Gastroesophageal sphincter (tissue), 4 donors: ENCODE measurements around the gene RIMS4. TPM values are rescaled to one million over a fixed set of nuclear protein-coding genes. Genes with fewer than 3 reads are reported as not detected.

ENCODE experiments used
- ATAC-seq: fragments of 150-250 bp; one replicate; pipeline ENCODE4 v1.9.1; 2016; ENCODE audit warnings: mild to moderate bottlenecking, moderate library complexity
- H3K27ac ChIP-seq, 4 donors: fragments of 200-600 bp; sonication (generic) in 3 of 4; 1 replicate in 3 of 4; 2 replicates in 1 of 4; pipeline ENCODE4 v1.5.1; 2016 to 2019
- H3K27me3 ChIP-seq: fragments of 200-600 bp; sonication (generic); one replicate; pipeline ENCODE4 v1.5.1; 2019
- H3K36me3 ChIP-seq, 2 donors: fragments of 200-600 bp; sonication (generic); one replicate each; pipeline ENCODE4 v1.5.1; 2019; ENCODE audit warnings: control low read depth in 1 of 2
- H3K4me1 ChIP-seq, 3 donors: fragments of 200-600 bp; sonication (generic); 1 replicate in 2 of 3; 2 replicates in 1 of 3; pipeline ENCODE4 v1.5.1; 2016 to 2019; ENCODE audit warnings: control low read depth in 2 of 3
- H3K4me3 ChIP-seq, 2 donors: fragments of 200-600 bp; sonication (generic); one replicate each; pipeline ENCODE4 v1.5.1; 2019; ENCODE audit warnings: mild to moderate bottlenecking in 1 of 2, moderate library complexity in 1 of 2
- H3K9me3 ChIP-seq, 3 donors: fragments of 200-600 bp; sonication (generic); one replicate each; pipeline ENCODE4 v1.5.1; 2017 to 2019; ENCODE audit warnings: control low read depth in 2 of 3
- CTCF ChIP-seq, 4 experiments: fragments of 200-600 bp in 2 of 4; fragments of 450-650 bp in 2 of 4; sonication (generic) in 1 of 4; IDR thresholded peaks; one replicate each; pipeline ENCODE4 v1.5.1; 2017 to 2019; ENCODE audit warnings: antibody characterized with exemption in 4 of 4, mild to moderate bottlenecking in 2 of 4, moderate library complexity in 2 of 4
- EP300 ChIP-seq: sonication (generic); formaldehyde crosslinking; IDR thresholded peaks from one replicate; pipeline ENCODE4 v1.6.1; 2017; ENCODE audit warnings: antibody characterized with exemption, mild to moderate bottlenecking
- POLR2A ChIP-seq, 2 donors: fragments of 450-650 bp; IDR thresholded peaks; one replicate each; pipeline ENCODE4 v1.6.1; 2017; ENCODE audit warnings: antibody characterized with exemption in 2 of 2, mild to moderate bottlenecking in 2 of 2, moderate library complexity in 1 of 2
- POLR2AphosphoS5 ChIP-seq: sonication (generic); formaldehyde crosslinking; IDR thresholded peaks from one replicate; pipeline ENCODE4 v1.6.1; 2017; ENCODE audit warnings: antibody characterized with exemption
- WGBS, 2 donors: methylation state at CpG; one replicate each; pipeline ENCODE4 v1.1.5; 2018; ENCODE audit warnings: low coverage in 1 of 2; 5-methylcytosine and 5-hydroxymethylcytosine counted together
- total RNA-seq, 4 donors: library from RNA; depleted of rRNA; stranded (reverse); fragments of >200 nt; gene quantifications; one replicate each; pipeline ENCODE4 v1.1.0, GENCODE V29; 2016

The RIMS4 gene
- total RNA-seq, 4 donors from 2014 or later = 1.2 to 4.6 (median 2.4) TPM

GRCh38 chr20:44771172-44771535 is 39.2 kb downstream of the RIMS4 start:
- Histone ChIP-seq H3K36me3 (no peaks in the 10 kb centered on the region), H3K4me1 (no peaks in the 10 kb centered on the region), H3K27ac (no peak overlapping the region), H3K27me3 (peaks cover 76% of the 10 kb centered on the region), H3K9me3 (no peaks in the 10 kb centered on the region), H3K4me3 (no peak overlapping the region)
- ATAC-seq = no peak
- TF ChIP-seq EP300 (no peak), CTCF (IDR thresholded peaks at IDR 0.05) (no peak), POLR2AphosphoS5 (no peak), POLR2A (IDR thresholded peaks at IDR 0.05) (no peak)
- WGBS, 2 donors = 100% methylated on average over 1 of the region's 8 CpGs; no CpG with 5 or more reads in 1 of the 2 donors

GRCh38 chr20:44770484-44771171 is 39.7 kb downstream of the RIMS4 start:
- 29 to 30% methylated on average over 10 to 11 of the region's 11 CpGs for WGBS, 2 donors
- H3K4me1 ChIP-seq = no peaks in the 10 kb centered on the region
- H3K36me3 ChIP-seq = no peaks in the 10 kb centered on the region
- H3K4me3 ChIP-seq = no peak overlapping the region
- peaks cover 81% of the 10 kb centered on the region for H3K27me3 ChIP-seq
- ATAC-seq = no peak
- TF ChIP-seq POLR2AphosphoS5 = no peak
- no peak for TF ChIP-seq POLR2A (IDR thresholded peaks at IDR 0.05)
- TF ChIP-seq EP300 = no peak
- TF ChIP-seq CTCF (IDR thresholded peaks at IDR 0.05) = no peak
- no peaks in the 10 kb centered on the region for H3K9me3 ChIP-seq
- H3K27ac ChIP-seq = no peak overlapping the region

- H3K4me3 ChIP-seq = no peak overlapping the region
- H3K36me3 ChIP-seq = no peaks in the 10 kb centered on the region
- H3K9me3 ChIP-seq = no peaks in the 10 kb centered on the region
- H3K4me1 ChIP-seq = no peaks in the 10 kb centered on the region
- H3K27ac ChIP-seq = no peak overlapping the region
- no peak for ATAC-seq
- TF ChIP-seq EP300 (no peak), CTCF (IDR thresholded peaks at IDR 0.05) (no peak), POLR2A (IDR thresholded peaks at IDR 0.05) (no peak), POLR2AphosphoS5 (no peak)
- H3K27me3 ChIP-seq = peaks cover 80% of the 10 kb centered on the region
- 25% methylated on average over 2 of the region's 5 CpGs; no CpG with 5 or more reads in 1 of the 2 donors for WGBS, 2 donors
Observed at GRCh38 chr20:44769481-44769863, 40.9 kb downstream of the RIMS4 start.

GRCh38 chr20:44768854-44769480 is 41.4 kb downstream of the RIMS4 start:
- TF ChIP-seq POLR2AphosphoS5 (no peak), POLR2A (IDR thresholded peaks at IDR 0.05) (no peak), CTCF (IDR thresholded peaks at IDR 0.05) (no peak), EP300 (no peak)
- H3K9me3 ChIP-seq = no peaks in the 10 kb centered on the region
- H3K27me3 ChIP-seq = peaks cover 78% of the 10 kb centered on the region
- H3K4me1 ChIP-seq = no peaks in the 10 kb centered on the region
- no peak overlapping the region for H3K27ac ChIP-seq
- no peaks in the 10 kb centered on the region for H3K36me3 ChIP-seq
- no peak for ATAC-seq
- H3K4me3 ChIP-seq = no peak overlapping the region
- 46 to 64% methylated on average over 3 to 5 of the region's 5 CpGs for WGBS, 2 donors

GRCh38 chr20:44768256-44768655 is 42.1 kb downstream of the RIMS4 start:
- TF ChIP-seq EP300 (no peak), POLR2A (IDR thresholded peaks at IDR 0.05) (no peak), POLR2AphosphoS5 (no peak), CTCF (IDR thresholded peaks at IDR 0.05) (no peak)
- H3K9me3 ChIP-seq = no peaks in the 10 kb centered on the region
- no peak overlapping the region for H3K4me3 ChIP-seq
- H3K27ac ChIP-seq = no peak overlapping the region
- no peaks in the 10 kb centered on the region for H3K36me3 ChIP-seq
- H3K27me3 ChIP-seq = peaks cover 70% of the 10 kb centered on the region
- peaks cover 0 to under 1% (median 0%) of the 10 kb centered on the region in 3 donors for H3K4me1 ChIP-seq
- ATAC-seq = no peak
- WGBS, 2 donors = 100% methylated on average over 2 of the region's 8 CpGs; no CpG with 5 or more reads in 1 of the 2 donors
